MCF 10A (cell line): Measurements from ENCODE around the gene KIAA0825. TPM values are rescaled to one million over a fixed set of nuclear protein-coding genes. Genes with fewer than 3 reads are reported as not detected.

ENCODE experiments used
- BruUV-seq: library from RNA; stranded (reverse); fragments of 400-500 nt; replicated peaks from 2 replicates; lab custom pipeline; 2021; lab: Mats Ljungman, UMichigan
- CTCF ChIA-PET: fragments of 300-600 bp; sonication (Branson Sonifier 250); formaldehyde crosslinking; extraction: SDS; loops from one replicate; lab custom pipeline; 2021; ENCODE audit warnings: antibody characterized with exemption, inconsistent platforms; lab: Yijun Ruan, JAX
- POLR2A ChIA-PET: fragments of 300-600, 350-650 bp; sonication (Branson Sonifier 250); formaldehyde crosslinking; extraction: SDS; loops from one replicate; lab custom pipeline; 2020; ENCODE audit warnings: antibody characterized with exemption, inconsistent platforms; lab: Yijun Ruan, JAX
- DNase-seq: peaks from one replicate; pipeline ENCODE4 v3.0.0-alpha.2; 2018; ENCODE audit not compliant: unreplicated experiment
- H3K27ac Mint-ChIP-seq: one replicate; pipeline ENCODE4 v1.8.0; 2022; ENCODE audit warnings: mild to moderate bottlenecking, low read depth, mixed read lengths; ENCODE audit not compliant: unreplicated experiment
- H3K27me3 Mint-ChIP-seq: one replicate; pipeline ENCODE4 v1.8.0; 2022; ENCODE audit warnings: mixed read lengths; ENCODE audit not compliant: insufficient read depth, unreplicated experiment
- H3K36me3 Mint-ChIP-seq: one replicate; pipeline ENCODE4 v1.8.0; 2022; ENCODE audit warnings: mild to moderate bottlenecking, moderate library complexity, mixed read lengths; ENCODE audit not compliant: insufficient read depth, unreplicated experiment
- H3K4me1 Mint-ChIP-seq: one replicate; pipeline ENCODE4 v1.8.0; 2022; ENCODE audit warnings: mixed read lengths; ENCODE audit not compliant: insufficient read depth, unreplicated experiment
- H3K4me3 Mint-ChIP-seq: one replicate; pipeline ENCODE4 v1.8.0; 2022; ENCODE audit warnings: mild to moderate bottlenecking, moderate library complexity, mixed read lengths; ENCODE audit not compliant: unreplicated experiment
- H3K9me3 Mint-ChIP-seq: one replicate; pipeline ENCODE4 v1.8.0; 2022; ENCODE audit warnings: mixed read lengths; ENCODE audit not compliant: unreplicated experiment
- CTCF ChIP-seq: fragments of 200-600 bp; IDR thresholded peaks from one replicate; pipeline ENCODE4 v1.8.0; 2022; ENCODE audit warnings: antibody characterized with exemption, mild to moderate bottlenecking; ENCODE audit not compliant: unreplicated experiment
- intact Hi-C: fragments of 100-400 bp; cut with micrococcal nuclease; formaldehyde crosslinking; loops from 2 replicates; pipeline ENCODE4 v1.14.1; 2022
- total RNA-seq: library from RNA; stranded (reverse); gene quantifications from 2 replicates; pipeline ENCODE4 v1.2.3, GENCODE V29; 2022

KIAA0825 gene
- total RNA-seq, 1 experiment from 2014 or later, result 2.1 TPM

GRCh38 chr5:94223235-94223634 is 395.2 kb downstream of the KIAA0825 start:
- no peak for DNase-seq
- Mint-ChIP-seq H3K4me1 (peaks cover 7% of the 10 kb centered on the region), H3K27ac (no peak overlapping the region), H3K4me3 (no peak overlapping the region), H3K27me3 (no peaks in the 10 kb centered on the region), H3K36me3 (no peaks in the 10 kb centered on the region), H3K9me3 (no peaks in the 10 kb centered on the region)
- POLR2A ChIA-PET, result no interaction called here
- BruUV-seq, result no TSS peak
- no peak for TF ChIP-seq CTCF
- CTCF ChIA-PET, result no interaction called here
- intact Hi-C loops, result no loop called here

- Mint-ChIP-seq H3K4me3 (no peak overlapping the region), H3K9me3 (no peaks in the 10 kb centered on the region), H3K4me1 (peaks cover 9% of the 10 kb centered on the region), H3K36me3 (no peaks in the 10 kb centered on the region), H3K27me3 (no peaks in the 10 kb centered on the region), H3K27ac (no peak overlapping the region)
- no peak for DNase-seq
- no TSS peak for BruUV-seq
- ChIA-PET POLR2A (no interaction called here), CTCF (interaction anchor here (0.6 kb wide), 1 partner anchor 31 kb away, joined by 4 read pairs; no protein-coding TSS in a partner anchor)
- TF ChIP-seq CTCF, result no peak
- intact Hi-C loops, result no loop called here
Observed at GRCh38 chr5:94218374-94218773, 400.0 kb downstream of the KIAA0825 start.

- no peak overlapping the region for H3K4me3 Mint-ChIP-seq
- intact Hi-C loops, result no loop called here
- POLR2A ChIA-PET, result no interaction called here
- H3K36me3 Mint-ChIP-seq, result no peaks in the 10 kb centered on the region
- peaks cover 9% of the 10 kb centered on the region for H3K4me1 Mint-ChIP-seq
- peak; percentile 8 for DNase-seq
- no peaks in the 10 kb centered on the region for H3K9me3 Mint-ChIP-seq
- no peak overlapping the region for H3K27ac Mint-ChIP-seq
- TF ChIP-seq CTCF, result no peak
- no TSS peak for BruUV-seq
- CTCF ChIA-PET, result no interaction called here
- H3K27me3 Mint-ChIP-seq, result no peaks in the 10 kb centered on the region
Observed at GRCh38 chr5:94217745-94218144, 400.7 kb downstream of the KIAA0825 start.

GRCh38 chr5:94217216-94217615 is 401.2 kb downstream of the KIAA0825 start:
- CTCF ChIA-PET, result no interaction called here
- H3K4me1 Mint-ChIP-seq, result peaks cover 9% of the 10 kb centered on the region
- BruUV-seq, result no TSS peak
- no peaks in the 10 kb centered on the region for H3K9me3 Mint-ChIP-seq
- POLR2A ChIA-PET, result no interaction called here
- no peak for TF ChIP-seq CTCF
- H3K36me3 Mint-ChIP-seq, result no peaks in the 10 kb centered on the region
- H3K27me3 Mint-ChIP-seq, result no peaks in the 10 kb centered on the region
- no peak for DNase-seq
- intact Hi-C loops, result no loop called here
- no peak overlapping the region for H3K27ac Mint-ChIP-seq
- H3K4me3 Mint-ChIP-seq, result no peak overlapping the region
